IMR-90 (cell line): ENCODE measurements around the gene OR1F1.
"Not testable (repeated sequence)": the region's sequence is repeated elsewhere in the genome, so short reads cannot be mapped to it uniquely, and the experiment has no call there.

Source experiments
- CTCF ChIP-seq: conservative IDR thresholded peaks from 2 replicates; pipeline ENCODE4 v1.5.1; 2012; ENCODE audit warnings: mild to moderate bottlenecking, low read depth, low read length, improper control_type of control experiment
- FOS ChIP-seq: fragments of 150-350 bp; IDR thresholded peaks from 2 replicates; pipeline ENCODE4 v1.6.1; 2016; ENCODE audit warnings: low read depth, low read length
- SMC3 ChIP-seq: fragments of 150-350 bp; IDR thresholded peaks from 2 replicates; pipeline ENCODE4 v1.6.1; 2016; ENCODE audit warnings: low read depth, mild to moderate bottlenecking, antibody characterized with exemption, low read length, moderate library complexity

- not testable (repeated sequence) for TF ChIP-seq FOS, CTCF, SMC3
These were observed 48.4 kb upstream of the OR1F1 start for GRCh38 chr16:3139561-3139960.
